HepG2 (cell line): ENCODE measurements around the gene HEXIM1. TPM values are rescaled to one million over a fixed set of nuclear protein-coding genes. Genes with fewer than 3 reads are reported as not detected.
A peak's percentile ranks its signal among the peaks of the same experiment; 100 is the strongest.

ENCODE experiments used
- BRCA1 ChIP-seq: sonication (generic); formaldehyde crosslinking; IDR thresholded peaks from 2 replicates; pipeline ENCODE4 v1.4.0; 2020; ENCODE audit warnings: missing genetic modification reagents
- CHCHD3 ChIP-seq: sonication (generic); formaldehyde crosslinking; IDR thresholded peaks from 2 replicates; pipeline ENCODE4 v1.8.0; 2022; ENCODE audit warnings: mild to moderate bottlenecking, missing genetic modification reagents, moderate library complexity
- SRF ChIP-seq: IDR thresholded peaks from 2 replicates; pipeline ENCODE4 v1.6.1; 2011; ENCODE audit warnings: mild to moderate bottlenecking, low read depth, low read length, moderate library complexity
- TCF7 ChIP-seq: sonication (generic); IDR thresholded peaks from 2 replicates; pipeline ENCODE4 v1.6.1; 2016; ENCODE audit warnings: antibody characterized with exemption, low read depth
- ZNF253 ChIP-seq: sonication (generic); formaldehyde crosslinking; IDR thresholded peaks from 2 replicates; pipeline ENCODE4 v1.8.0; 2022; ENCODE audit warnings: mild to moderate bottlenecking, missing genetic modification reagents, borderline replicate concordance
- ZNF605 ChIP-seq: sonication (generic); formaldehyde crosslinking; IDR thresholded peaks from 2 replicates; pipeline ENCODE4 v1.8.0; 2022; ENCODE audit warnings: mild to moderate bottlenecking, missing genetic modification reagents
- ZNF614 ChIP-seq: IDR thresholded peaks from 2 replicates; pipeline ENCODE4 v1.6.1; 2018; ENCODE audit warnings: missing biosample characterization, missing genetic modification reagents, inconsistent platforms, borderline replicate concordance
- ZNF841 ChIP-seq: sonication (generic); formaldehyde crosslinking; IDR thresholded peaks from 2 replicates; pipeline ENCODE4 v1.8.1; 2023; ENCODE audit warnings: missing genetic modification reagents, borderline replicate concordance
- polyA plus RNA-seq, 8 experiments: library from polyadenylated mRNA; depleted of rRNA in 3 of 8; stranded (reverse) in 7 of 8; unstranded in 1 of 8; fragments of >200 nt; fragmentation: Illumina TruSeq in 4 of 8; extraction: Trizol in 4 of 8; gene quantifications; 2 replicates each; pipeline versions ENCODE4 v1.2.1 to v1.2.3, GENCODE V29; 2011 to 2016; ENCODE audit warnings: low read depth in 4 of 8, missing spikeins in 1 of 8, mixed read lengths in 1 of 8; ENCODE audit not compliant: insufficient read depth in 1 of 8
- total RNA-seq, 5 experiments: library from RNA; depleted of rRNA; stranded (reverse); fragments of >200 nt; fragmentation: Illumina TruSeq; extraction: Trizol; gene quantifications; 2 replicates each; pipeline ENCODE4 v1.2.3, GENCODE V29; 2016; ENCODE audit warnings: low read depth in 1 of 5
- TF ChIP-seq, protein P1 (sequence below): fragments of 450-650 bp; IDR thresholded peaks from 2 replicates; pipeline ENCODE4 v1.6.1; 2017
- TF ChIP-seq, protein P2 (sequence below): sonication (generic); formaldehyde crosslinking; IDR thresholded peaks from 2 replicates; pipeline ENCODE4 v1.8.1; 2023; ENCODE audit warnings: mild to moderate bottlenecking, moderate library complexity, missing genetic modification reagents
- TF ChIP-seq, protein P3 (sequence below): sonication (generic); formaldehyde crosslinking; IDR thresholded peaks from 2 replicates; pipeline ENCODE4 v1.8.0; 2022; ENCODE audit warnings: low read depth, missing genetic modification reagents
- TF ChIP-seq, protein P4 (sequence below): sonication (generic); formaldehyde crosslinking; IDR thresholded peaks from 2 replicates; pipeline ENCODE4 v1.4.0; 2020; ENCODE audit warnings: missing genetic modification reagents
- TF ChIP-seq, protein P5 (sequence below), 2 experiments: IDR thresholded peaks; 2 replicates each; pipeline ENCODE4 v1.6.1; 2011 to 2012; ENCODE audit warnings: low read length in 2 of 2, borderline replicate concordance in 1 of 2, low read depth in 1 of 2, mild to moderate bottlenecking in 1 of 2, moderate library complexity in 1 of 2
- TF ChIP-seq, protein P6 (sequence below): IDR thresholded peaks from 2 replicates; pipeline ENCODE4 v1.6.1; 2016
- TF ChIP-seq, protein P7 (sequence below): sonication (generic); formaldehyde crosslinking; IDR thresholded peaks from 2 replicates; pipeline ENCODE4 v1.4.0; 2020; ENCODE audit warnings: missing genetic modification reagents, low read depth, mild to moderate bottlenecking, borderline replicate concordance

Gene HEXIM1
- total and polyA plus RNA-seq, 2 of the 13 experiments (the other 11 are each of a cell fraction or from before 2014, with no cell fraction given) = 10.5 to 16.6 TPM

DNA sequence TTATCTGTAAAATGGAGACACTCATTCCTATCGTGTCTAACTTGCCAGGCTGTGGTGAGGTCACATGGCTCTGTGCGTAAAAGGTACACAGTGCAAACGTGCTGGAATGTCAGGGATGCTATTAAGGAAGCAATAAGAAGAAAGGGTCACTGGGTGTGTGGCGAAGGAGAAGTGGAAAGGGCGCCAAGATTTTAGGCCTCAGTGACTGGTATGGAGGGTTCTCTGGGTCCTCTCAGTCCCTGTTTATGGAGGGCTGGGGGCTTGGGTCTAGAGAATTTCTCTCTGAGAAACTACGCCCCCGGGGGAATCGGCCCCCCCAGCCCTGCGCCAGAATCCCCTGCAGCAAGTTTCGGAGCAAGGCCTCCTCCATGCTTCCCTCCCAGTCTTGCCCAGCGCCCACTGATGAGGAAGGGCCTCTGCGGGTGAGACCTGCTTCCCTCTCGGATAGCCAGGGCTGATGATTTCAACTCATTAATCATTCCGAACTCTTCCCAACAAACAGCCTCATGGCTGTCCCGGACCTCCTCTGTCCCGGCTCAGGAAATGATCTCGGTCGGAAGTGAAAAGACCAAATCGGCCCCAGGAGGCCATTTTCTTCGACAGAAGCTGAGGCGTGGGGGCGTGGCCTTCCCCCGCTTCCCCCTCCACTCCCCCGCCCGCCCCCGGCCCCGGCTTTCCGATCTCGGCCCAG, 1.2 kb upstream of the HEXIM1 start (continued):
- TF ChIP-seq, protein P1, sequence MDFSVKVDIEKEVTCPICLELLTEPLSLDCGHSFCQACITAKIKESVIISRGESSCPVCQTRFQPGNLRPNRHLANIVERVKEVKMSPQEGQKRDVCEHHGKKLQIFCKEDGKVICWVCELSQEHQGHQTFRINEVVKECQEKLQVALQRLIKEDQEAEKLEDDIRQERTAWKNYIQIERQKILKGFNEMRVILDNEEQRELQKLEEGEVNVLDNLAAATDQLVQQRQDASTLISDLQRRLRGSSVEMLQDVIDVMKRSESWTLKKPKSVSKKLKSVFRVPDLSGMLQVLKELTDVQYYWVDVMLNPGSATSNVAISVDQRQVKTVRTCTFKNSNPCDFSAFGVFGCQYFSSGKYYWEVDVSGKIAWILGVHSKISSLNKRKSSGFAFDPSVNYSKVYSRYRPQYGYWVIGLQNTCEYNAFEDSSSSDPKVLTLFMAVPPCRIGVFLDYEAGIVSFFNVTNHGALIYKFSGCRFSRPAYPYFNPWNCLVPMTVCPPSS = no peak
- TF ChIP-seq, protein P2, sequence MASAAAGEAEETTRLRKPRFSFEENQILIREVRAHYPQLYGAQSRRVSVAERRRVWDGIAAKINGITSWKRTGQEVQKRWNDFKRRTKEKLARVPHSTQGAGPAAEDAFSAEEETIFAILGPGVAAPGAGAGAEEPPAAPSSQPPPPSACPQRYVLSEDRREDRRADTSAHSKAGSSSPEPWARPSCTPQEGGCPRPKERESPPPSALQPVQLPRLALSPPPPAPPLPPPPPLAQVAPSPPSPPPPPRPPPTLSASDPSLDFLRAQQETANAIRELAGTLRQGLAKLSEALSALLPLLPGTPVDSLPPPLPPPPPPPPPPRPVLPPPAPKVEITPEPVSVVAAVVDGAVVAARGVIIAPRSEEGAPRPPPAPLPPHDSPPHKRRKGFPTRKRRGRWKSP = no peak
- TF ChIP-seq, protein P3, sequence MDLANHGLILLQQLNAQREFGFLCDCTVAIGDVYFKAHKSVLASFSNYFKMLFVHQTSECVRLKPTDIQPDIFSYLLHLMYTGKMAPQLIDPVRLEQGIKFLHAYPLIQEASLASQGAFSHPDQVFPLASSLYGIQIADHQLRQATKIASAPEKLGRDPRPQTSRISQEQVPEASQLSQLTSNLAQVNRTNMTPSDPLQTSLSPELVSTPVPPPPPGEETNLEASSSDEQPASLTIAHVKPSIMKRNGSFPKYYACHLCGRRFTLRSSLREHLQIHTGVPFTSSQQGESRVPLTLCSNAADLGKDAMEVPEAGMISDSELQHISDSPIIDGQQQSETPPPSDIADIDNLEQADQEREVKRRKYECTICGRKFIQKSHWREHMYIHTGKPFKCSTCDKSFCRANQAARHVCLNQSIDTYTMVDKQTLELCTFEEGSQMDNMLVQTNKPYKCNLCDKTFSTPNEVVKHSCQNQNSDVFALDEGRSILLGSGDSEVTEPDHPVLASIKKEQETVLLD (CRISPR knock-in tag) = no peak
- TF ChIP-seq SRF = peak; percentile 72
- no peak for TF ChIP-seq ZNF614
- TF ChIP-seq, protein P4, sequence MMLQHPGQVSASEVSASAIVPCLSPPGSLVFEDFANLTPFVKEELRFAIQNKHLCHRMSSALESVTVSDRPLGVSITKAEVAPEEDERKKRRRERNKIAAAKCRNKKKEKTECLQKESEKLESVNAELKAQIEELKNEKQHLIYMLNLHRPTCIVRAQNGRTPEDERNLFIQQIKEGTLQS (CRISPR knock-in tag) = 0 out of 2 replicates have a peak, but pooled peaks have one; percentile 8
- 0 out of 2 replicates have a peak, but pooled peaks have one; percentile 67 for TF ChIP-seq ZNF253 (CRISPR knock-in tag)
- TF ChIP-seq TCF7 = no peak
- TF ChIP-seq CHCHD3 (CRISPR knock-in tag) = peak; percentile 40; the same call in 1 of the 2 replicates
- TF ChIP-seq, protein P5, sequence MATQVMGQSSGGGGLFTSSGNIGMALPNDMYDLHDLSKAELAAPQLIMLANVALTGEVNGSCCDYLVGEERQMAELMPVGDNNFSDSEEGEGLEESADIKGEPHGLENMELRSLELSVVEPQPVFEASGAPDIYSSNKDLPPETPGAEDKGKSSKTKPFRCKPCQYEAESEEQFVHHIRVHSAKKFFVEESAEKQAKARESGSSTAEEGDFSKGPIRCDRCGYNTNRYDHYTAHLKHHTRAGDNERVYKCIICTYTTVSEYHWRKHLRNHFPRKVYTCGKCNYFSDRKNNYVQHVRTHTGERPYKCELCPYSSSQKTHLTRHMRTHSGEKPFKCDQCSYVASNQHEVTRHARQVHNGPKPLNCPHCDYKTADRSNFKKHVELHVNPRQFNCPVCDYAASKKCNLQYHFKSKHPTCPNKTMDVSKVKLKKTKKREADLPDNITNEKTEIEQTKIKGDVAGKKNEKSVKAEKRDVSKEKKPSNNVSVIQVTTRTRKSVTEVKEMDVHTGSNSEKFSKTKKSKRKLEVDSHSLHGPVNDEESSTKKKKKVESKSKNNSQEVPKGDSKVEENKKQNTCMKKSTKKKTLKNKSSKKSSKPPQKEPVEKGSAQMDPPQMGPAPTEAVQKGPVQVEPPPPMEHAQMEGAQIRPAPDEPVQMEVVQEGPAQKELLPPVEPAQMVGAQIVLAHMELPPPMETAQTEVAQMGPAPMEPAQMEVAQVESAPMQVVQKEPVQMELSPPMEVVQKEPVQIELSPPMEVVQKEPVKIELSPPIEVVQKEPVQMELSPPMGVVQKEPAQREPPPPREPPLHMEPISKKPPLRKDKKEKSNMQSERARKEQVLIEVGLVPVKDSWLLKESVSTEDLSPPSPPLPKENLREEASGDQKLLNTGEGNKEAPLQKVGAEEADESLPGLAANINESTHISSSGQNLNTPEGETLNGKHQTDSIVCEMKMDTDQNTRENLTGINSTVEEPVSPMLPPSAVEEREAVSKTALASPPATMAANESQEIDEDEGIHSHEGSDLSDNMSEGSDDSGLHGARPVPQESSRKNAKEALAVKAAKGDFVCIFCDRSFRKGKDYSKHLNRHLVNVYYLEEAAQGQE (IDR thresholded peaks at IDR 0.05; ENCODE audit: borderline replicate concordance in 1 of 2, low read depth in 1 of 2, low read length in 2 of 2) = no peak
- TF ChIP-seq, protein P6, sequence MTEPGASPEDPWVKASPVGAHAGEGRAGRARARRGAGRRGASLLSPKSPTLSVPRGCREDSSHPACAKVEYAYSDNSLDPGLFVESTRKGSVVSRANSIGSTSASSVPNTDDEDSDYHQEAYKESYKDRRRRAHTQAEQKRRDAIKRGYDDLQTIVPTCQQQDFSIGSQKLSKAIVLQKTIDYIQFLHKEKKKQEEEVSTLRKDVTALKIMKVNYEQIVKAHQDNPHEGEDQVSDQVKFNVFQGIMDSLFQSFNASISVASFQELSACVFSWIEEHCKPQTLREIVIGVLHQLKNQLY (CRISPR knock-in tag) = no peak
- no peak for TF ChIP-seq ZNF605 (CRISPR knock-in tag)
- no peak for TF ChIP-seq ZNF841 (CRISPR knock-in tag)
- TF ChIP-seq, protein P7, sequence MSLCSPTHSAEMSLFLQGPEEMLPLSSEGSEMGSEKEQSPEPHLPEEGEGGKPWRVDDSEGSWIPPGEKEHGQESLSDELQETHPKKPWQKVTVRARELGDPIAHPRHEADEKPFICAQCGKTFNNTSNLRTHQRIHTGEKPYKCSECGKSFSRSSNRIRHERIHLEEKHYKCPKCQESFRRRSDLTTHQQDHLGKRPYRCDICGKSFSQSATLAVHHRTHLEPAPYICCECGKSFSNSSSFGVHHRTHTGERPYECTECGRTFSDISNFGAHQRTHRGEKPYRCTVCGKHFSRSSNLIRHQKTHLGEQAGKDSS (CRISPR knock-in tag) = 0 out of 2 replicates have a peak, but pooled peaks have one; percentile 63
- no peak for TF ChIP-seq BRCA1
